SK-N-SH (cell line): Measurements from ENCODE around the gene USP47. TPM values are rescaled to one million over a fixed set of nuclear protein-coding genes. Genes with fewer than 3 reads are reported as not detected.

Experiments used
- CTCF ChIA-PET: fragments of 300-600, 350-600 bp; formaldehyde crosslinking; extraction: SDS; loops from one replicate; lab custom pipeline; 2021; lab: Yijun Ruan, JAX
- POLR2A ChIA-PET: fragments of 350-600 bp; sonication (Branson Sonifier 250); formaldehyde crosslinking; extraction: SDS; loops from one replicate; lab custom pipeline; 2020; ENCODE audit warnings: antibody characterized with exemption, inconsistent platforms; lab: Yijun Ruan, JAX
- DNase-seq: peaks from one replicate; pipeline ENCODE4 v3.0.0; 2012
- H2AFZ ChIP-seq: fragments of 200-600 bp; sonication (generic); 2 replicates; pipeline ENCODE4 v1.8.1; 2016; ENCODE audit warnings: antibody characterized with exemption, mild to moderate bottlenecking, low read depth
- H3F3A ChIP-seq: fragments of 200-600 bp; sonication (generic); replicated peaks from 2 replicates; pipeline ENCODE3; 2016; ENCODE audit warnings: antibody characterized with exemption, mild to moderate bottlenecking; ENCODE audit not compliant: insufficient read depth
- H3K27ac ChIP-seq, 2 experiments: fragments of 200-500 bp in 1 of 2; fragments of 200-600 bp in 1 of 2; sonication (Bioruptor generic) in 1 of 2; sonication (generic), shearing (Covaris generic) in 1 of 2; 2 replicates each; pipeline versions ENCODE4 v1.5.1 to v1.6.1; 2014 to 2016; ENCODE audit warnings: low read depth in 2 of 2, inconsistent platforms in 1 of 2, low read length in 1 of 2, mild to moderate bottlenecking in 1 of 2, mixed read lengths in 1 of 2
- H3K27me3 ChIP-seq: fragments of 200-600 bp; sonication (generic), shearing (Covaris generic); 2 replicates; pipeline ENCODE4 v1.6.1; 2016; ENCODE audit warnings: mixed run types; ENCODE audit not compliant: insufficient read depth
- H3K36me3 ChIP-seq, 2 experiments: fragments of 200-500 bp in 1 of 2; fragments of 200-600 bp in 1 of 2; sonication (Bioruptor generic) in 1 of 2; sonication (generic) in 1 of 2; replicated peaks in 1 of 2; 2 replicates each; pipeline versions ENCODE3 to v1.5.1; 2014 to 2016; ENCODE audit warnings: low read length in 1 of 2, mild to moderate bottlenecking in 1 of 2; ENCODE audit not compliant: insufficient read depth in 2 of 2, control insufficient read depth in 1 of 2
- H3K4me1 ChIP-seq, 2 experiments: fragments of 200-500 bp in 1 of 2; fragments of 200-600 bp in 1 of 2; sonication (Bioruptor generic) in 1 of 2; sonication (generic), shearing (Covaris generic) in 1 of 2; 2 replicates each; pipeline versions ENCODE4 v1.5.1 to v1.6.1; 2014 to 2016; ENCODE audit warnings: low read depth in 1 of 2, low read length in 1 of 2, mixed run types in 1 of 2; ENCODE audit not compliant: insufficient read depth in 2 of 2, control insufficient read depth in 1 of 2
- H3K4me2 ChIP-seq: fragments of 200-600 bp; sonication (generic), shearing (Covaris generic); 2 replicates; pipeline ENCODE4 v1.6.1; 2017; ENCODE audit warnings: mixed run types
- H3K4me3 ChIP-seq, 2 experiments: fragments of 200-500 bp in 1 of 2; fragments of 200-600 bp in 1 of 2; sonication (Bioruptor generic) in 1 of 2; sonication (generic), shearing (Covaris generic) in 1 of 2; 2 replicates each; pipeline versions ENCODE4 v1.5.1 to v1.8.1; 2014 to 2016; ENCODE audit warnings: low read depth in 2 of 2, inconsistent platforms in 1 of 2, low read length in 1 of 2, mild to moderate bottlenecking in 1 of 2, mixed read lengths in 1 of 2, moderate library complexity in 1 of 2
- H3K79me2 ChIP-seq: fragments of 200-600 bp; sonication (generic); 2 replicates; pipeline ENCODE4 v1.8.1; 2017; ENCODE audit warnings: mild to moderate bottlenecking; ENCODE audit not compliant: insufficient read depth
- H3K9ac ChIP-seq: fragments of 200-600 bp; sonication (generic); 2 replicates; pipeline ENCODE4 v1.6.1; 2017; ENCODE audit warnings: mixed run types
- H3K9me2 ChIP-seq: fragments of 200-600 bp; sonication (generic); 2 replicates; pipeline ENCODE4 v1.6.1; 2017; ENCODE audit warnings: mixed run types
- H3K9me3 ChIP-seq: fragments of 200-600 bp; sonication (generic); 2 replicates; pipeline ENCODE4 v1.6.1; 2017; ENCODE audit warnings: mixed run types, mild to moderate bottlenecking, moderate library complexity
- H4K20me1 ChIP-seq: fragments of 200-600 bp; sonication (generic); 2 replicates; pipeline ENCODE4 v1.6.1; 2017; ENCODE audit warnings: mild to moderate bottlenecking, mixed run types; ENCODE audit not compliant: insufficient read depth
- CHD2 ChIP-seq: fragments of 150-350 bp; IDR thresholded peaks from 2 replicates; pipeline ENCODE4 v1.6.1; 2018; ENCODE audit warnings: low read length; ENCODE audit not compliant: partially characterized antibody
- CTCF ChIP-seq: fragments of 200-600 bp; sonication (generic); IDR thresholded peaks from 2 replicates; pipeline ENCODE4 v1.6.1; 2017; ENCODE audit warnings: antibody characterized with exemption, mild to moderate bottlenecking, moderate library complexity
- ELF1 ChIP-seq: IDR thresholded peaks from 2 replicates; pipeline ENCODE4 v1.4.0; 2012
- EP300 ChIP-seq, 2 experiments: IDR thresholded peaks; 2 replicates each; pipeline versions ENCODE4 v1.4.0 to v1.6.1; 2012; ENCODE audit warnings: borderline replicate concordance in 1 of 2, low read depth in 1 of 2, low read length in 1 of 2
- EZH2phosphoT487 ChIP-seq: fragments of 200-600 bp; sonication (generic); IDR thresholded peaks from 2 replicates; pipeline ENCODE4 v1.6.1; 2017; ENCODE audit warnings: low read depth, mixed run types, mild to moderate bottlenecking, antibody characterized with exemption, moderate library complexity, borderline replicate concordance
- FOXJ3 ChIP-seq: sonication (generic); formaldehyde crosslinking; IDR thresholded peaks from 2 replicates; pipeline ENCODE4 v1.5.1; 2020; ENCODE audit warnings: mild to moderate bottlenecking, missing genetic modification reagents
- GABPA ChIP-seq: IDR thresholded peaks from 2 replicates; pipeline ENCODE4 v1.4.0; 2012; ENCODE audit warnings: low read depth, mild to moderate bottlenecking
- IRF3 ChIP-seq: fragments of 150-350 bp; IDR thresholded peaks from 2 replicates; pipeline ENCODE4 v1.6.1; 2016; ENCODE audit warnings: mild to moderate bottlenecking, low read depth, low read length
- JUND ChIP-seq: IDR thresholded peaks from 2 replicates; pipeline ENCODE4 v1.4.0; 2012
- MAX ChIP-seq: IDR thresholded peaks from 2 replicates; pipeline ENCODE4 v1.4.0; 2012; ENCODE audit warnings: low read depth
- MEF2A ChIP-seq: IDR thresholded peaks from 2 replicates; pipeline ENCODE4 v1.4.0; 2012; ENCODE audit warnings: low read depth, borderline replicate concordance
- NFIC ChIP-seq: IDR thresholded peaks from 2 replicates; pipeline ENCODE4 v1.4.0; 2012; ENCODE audit warnings: borderline replicate concordance
- POLR2AphosphoS5 ChIP-seq: IDR thresholded peaks from 2 replicates; pipeline ENCODE4 v1.6.1; 2012; ENCODE audit warnings: low read depth, low read length
- RAD21 ChIP-seq: IDR thresholded peaks from 2 replicates; pipeline ENCODE4 v1.6.1; 2012; ENCODE audit warnings: mild to moderate bottlenecking, low read length
- RCOR1 ChIP-seq: fragments of 150-350 bp; IDR thresholded peaks from 2 replicates; pipeline ENCODE4 v1.6.1; 2017; ENCODE audit warnings: antibody characterized with exemption, low read length
- RFX5 ChIP-seq: IDR thresholded peaks from 2 replicates; pipeline ENCODE4 v1.6.1; 2012; ENCODE audit warnings: mild to moderate bottlenecking, improper control_type of control experiment, low read length
- RXRA ChIP-seq: IDR thresholded peaks from 2 replicates; pipeline ENCODE4 v1.4.0; 2012; ENCODE audit warnings: low read depth, mild to moderate bottlenecking, borderline replicate concordance
- SIN3A ChIP-seq: IDR thresholded peaks from 2 replicates; pipeline ENCODE4 v1.6.1; 2012; ENCODE audit warnings: low read depth, mild to moderate bottlenecking, low read length, moderate library complexity, borderline replicate concordance
- SMC3 ChIP-seq: IDR thresholded peaks from 2 replicates; pipeline ENCODE4 v1.6.1; 2012; ENCODE audit warnings: low read depth, low read length, improper control_type of control experiment
- TAF1 ChIP-seq: IDR thresholded peaks from 2 replicates; pipeline ENCODE4 v1.6.1; 2012; ENCODE audit warnings: low read depth, mild to moderate bottlenecking, low read length, moderate library complexity, borderline replicate concordance
- TCF12 ChIP-seq: IDR thresholded peaks from 2 replicates; pipeline ENCODE4 v1.4.0; 2012
- USF1 ChIP-seq: IDR thresholded peaks from 2 replicates; pipeline ENCODE4 v1.4.0; 2012; ENCODE audit warnings: low read depth, borderline replicate concordance
- YY1 ChIP-seq: IDR thresholded peaks from 2 replicates; pipeline ENCODE4 v1.4.0; 2012; ENCODE audit warnings: low read depth, mild to moderate bottlenecking
- WGBS: methylation state at CpG from one replicate; pipeline ENCODE4 v1.1.6; 2017; ENCODE audit warnings: low lambda C conversion rate; 5-methylcytosine and 5-hydroxymethylcytosine counted together
- polyA plus RNA-seq, 3 experiments: library from polyadenylated mRNA; depleted of rRNA; stranded (reverse); fragments of >200 nt; gene quantifications; 2 replicates each; pipeline ENCODE4 v1.2.3, GENCODE V29; 2012
- TF ChIP-seq, protein P1 (sequence below): IDR thresholded peaks from 2 replicates; pipeline ENCODE4; 2012

USP47 gene
- polyA plus RNA-seq, 1 of the 3 experiments (the other 2 are of a cell fraction) = 10.3 TPM

- H4K20me1 ChIP-seq = peaks cover 73% of the 10 kb centered on the region
These were observed 3.3 kb downstream of the USP47 start for GRCh38 chr11:11845071-11845470.

GRCh38 chr11:11845551-11845950 lies 3.8 kb downstream of the USP47 start:
- no peak overlapping the region for H3K9ac ChIP-seq
- ChIA-PET POLR2A (no interaction called here), CTCF (interaction anchor here (1.5 kb wide), 2 partner anchors 47 to 58 kb away, joined by 3 read pairs; no protein-coding TSS in a partner anchor)
- no peaks in the 10 kb centered on the region for H3K9me2 ChIP-seq
- no peak for DNase-seq
- H2AFZ ChIP-seq = no peak overlapping the region
- H4K20me1 ChIP-seq = peaks cover 78% of the 10 kb centered on the region
- H3F3A ChIP-seq = peaks cover 43% of the 10 kb centered on the region
- peaks cover 23 to 24% of the 10 kb centered on the region in 2 experiments for H3K4me1 ChIP-seq
- H3K4me3 ChIP-seq = no peak overlapping the region
- H3K27me3 ChIP-seq = no peaks in the 10 kb centered on the region
- H3K4me2 ChIP-seq = peak overlapping the region; percentile 80
- H3K79me2 ChIP-seq = peaks cover 87% of the 10 kb centered on the region
- no peaks in the 10 kb centered on the region for H3K36me3 ChIP-seq
- H3K27ac ChIP-seq = peak overlapping the region in 1 of 2 experiments; percentile 97; a peak in 2 of 4 replicates
- 44% methylated on average over 1 of the region's 1 CpG for WGBS
- no peaks in the 10 kb centered on the region for H3K9me3 ChIP-seq
- 0 out of 2 replicates have a peak, but pooled peaks have one; percentile 30 for TF ChIP-seq JUND
- no peak for TF ChIP-seq SMC3
- TF ChIP-seq MEF2A = no peak
- no peak for TF ChIP-seq YY1
- no peak for TF ChIP-seq RFX5
- no peak for TF ChIP-seq CTCF
- TF ChIP-seq EZH2phosphoT487 = no peak
- TF ChIP-seq NFIC = peak; percentile 25; the same call in 1 of the 2 replicates
- TF ChIP-seq GABPA = no peak
- no peak for TF ChIP-seq FOXJ3 (CRISPR knock-in tag)
- TF ChIP-seq MAX = no peak
- no peak for TF ChIP-seq SIN3A
- no peak for TF ChIP-seq EP300 (IDR thresholded peaks at IDR 0.05; ENCODE audit: borderline replicate concordance in 1 of 2, low read depth in 1 of 2, low read length in 1 of 2)
- no peak for TF ChIP-seq USF1
- TF ChIP-seq RXRA = no peak
- peak; percentile 41 for TF ChIP-seq TCF12
- TF ChIP-seq ELF1 = no peak
- TF ChIP-seq, protein P1, sequence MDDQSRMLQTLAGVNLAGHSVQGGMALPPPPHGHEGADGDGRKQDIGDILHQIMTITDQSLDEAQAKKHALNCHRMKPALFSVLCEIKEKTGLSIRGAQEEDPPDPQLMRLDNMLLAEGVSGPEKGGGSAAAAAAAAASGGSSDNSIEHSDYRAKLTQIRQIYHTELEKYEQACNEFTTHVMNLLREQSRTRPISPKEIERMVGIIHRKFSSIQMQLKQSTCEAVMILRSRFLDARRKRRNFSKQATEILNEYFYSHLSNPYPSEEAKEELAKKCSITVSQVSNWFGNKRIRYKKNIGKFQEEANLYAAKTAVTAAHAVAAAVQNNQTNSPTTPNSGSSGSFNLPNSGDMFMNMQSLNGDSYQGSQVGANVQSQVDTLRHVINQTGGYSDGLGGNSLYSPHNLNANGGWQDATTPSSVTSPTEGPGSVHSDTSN = no peak

More at GRCh38 chr11:11845071-11845470, 3.3 kb downstream of the USP47 start:
- no peak for DNase-seq
- Histone ChIP-seq H3K4me1 (peaks cover 23 to 24% of the 10 kb centered on the region in 2 experiments), H3K9me3 (no peaks in the 10 kb centered on the region), H3F3A (peaks cover 43% of the 10 kb centered on the region), H3K36me3 (no peaks in the 10 kb centered on the region), H3K9me2 (no peaks in the 10 kb centered on the region), H3K27ac (peak overlapping the region in 1 of 2 experiments; percentile 97; a peak in 2 of 4 replicates), H3K79me2 (peaks cover 82% of the 10 kb centered on the region), H3K27me3 (no peaks in the 10 kb centered on the region), H2AFZ (no peak overlapping the region), H3K4me2 (peak overlapping the region; percentile 80), H3K9ac (no peak overlapping the region), H3K4me3 (no peak overlapping the region)
- TF ChIP-seq FOXJ3 (CRISPR knock-in tag) (no peak), GABPA (no peak), RAD21 (no peak), RCOR1 (no peak), TAF1 (no peak), ELF1 (no peak), IRF3 (no peak), SIN3A (no peak), MAX (no peak), CHD2 (no peak), TCF12 (no peak), POLR2AphosphoS5 (no peak)
- POLR2A ChIA-PET = no interaction called here
- CTCF ChIA-PET = interaction anchor here (1.5 kb wide), 2 partner anchors 47 to 58 kb away, joined by 3 read pairs; no protein-coding TSS in a partner anchor
